Upper lobe of left lung (tissue), 4 donors: ENCODE results near the gene FOXN3.

Experiments
- CTCF ChIP-seq, 6 experiments: fragments of 450-650 bp in 4 of 6; fragments of 200-600 bp in 2 of 6; sonication (generic) in 2 of 6; IDR thresholded peaks; one replicate each; pipeline ENCODE4 v1.5.1; 2016 to 2019; ENCODE audit warnings: antibody characterized with exemption in 6 of 6
- POLR2A ChIP-seq, 4 donors: fragments of 450-650 bp; IDR thresholded peaks; one replicate each; pipeline ENCODE4 v1.5.1; 2016 to 2017; ENCODE audit warnings: antibody characterized with exemption in 4 of 4, mild to moderate bottlenecking in 2 of 4

- TF ChIP-seq CTCF (IDR thresholded peaks at IDR 0.05) (no peak), POLR2A (IDR thresholded peaks at IDR 0.05) (no peak)
These were observed 51.8 kb downstream of the FOXN3 start for GRCh38 chr14:89365061-89365801.
